Hematopoietic multipotent progenitor cell treated with erythropoietin and hydrocortisone succinate and interleukin-3 and kit ligand, for 15 days (in vitro differentiated cells): ENCODE results near the gene UBR3.
"Not testable (repeated sequence)": the region's sequence is repeated elsewhere in the genome, so short reads cannot be mapped to it uniquely, and the experiment has no call there.

Experiments used
- DNase-seq: peaks from one replicate; pipeline ENCODE4 v3.0.0-alpha.2; 2015; ENCODE audit warnings: low spot score

The UBR3 gene

DNA sequence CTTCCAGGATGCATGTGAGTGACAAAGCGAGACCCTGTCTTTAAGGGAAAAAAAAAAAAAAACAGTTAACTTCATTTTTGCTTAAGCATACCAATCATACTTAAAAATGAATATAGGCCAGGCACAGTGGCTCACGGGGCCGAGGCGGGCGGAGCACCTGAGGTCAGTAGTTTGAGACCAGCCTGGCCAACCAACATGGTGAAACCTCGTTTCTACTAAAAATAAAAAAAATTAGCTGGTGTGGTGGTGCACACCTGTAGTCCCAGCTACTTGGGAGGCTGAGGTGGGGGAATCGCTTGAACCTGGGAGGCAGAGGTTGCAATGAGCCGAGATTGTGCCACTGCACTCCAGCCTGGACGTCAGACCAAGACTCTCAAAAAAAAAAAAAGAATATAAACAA, 44.1 kb downstream of the UBR3 start:
- not testable (repeated sequence) for DNase-seq

DNA sequence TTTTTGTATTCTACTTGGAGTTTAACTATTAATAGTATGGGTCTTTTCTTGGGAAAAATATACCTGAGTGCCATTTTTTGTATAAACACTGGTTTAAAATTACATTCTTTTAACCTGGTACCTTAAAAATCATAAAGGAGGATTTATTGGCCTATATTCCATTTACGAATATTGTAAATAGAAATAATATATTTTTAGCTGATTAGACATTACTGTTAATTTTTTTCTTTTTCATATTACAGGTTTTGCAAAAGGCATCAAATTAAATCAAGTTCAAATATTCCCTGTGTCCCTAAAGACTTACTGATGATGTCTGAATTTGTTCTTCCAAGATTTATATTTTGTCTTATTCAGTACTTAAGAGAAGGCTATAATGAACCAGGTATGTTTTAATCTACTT, 44.7 kb downstream of the UBR3 start:
- DNase-seq, result no peak

GRCh38 chr2:169877398-169877797, 50.1 kb downstream of the UBR3 start:
- DNase-seq, result peak; percentile 62

GRCh38 chr2:169887120-169887519, 59.9 kb downstream of the UBR3 start:
- no peak for DNase-seq

DNA sequence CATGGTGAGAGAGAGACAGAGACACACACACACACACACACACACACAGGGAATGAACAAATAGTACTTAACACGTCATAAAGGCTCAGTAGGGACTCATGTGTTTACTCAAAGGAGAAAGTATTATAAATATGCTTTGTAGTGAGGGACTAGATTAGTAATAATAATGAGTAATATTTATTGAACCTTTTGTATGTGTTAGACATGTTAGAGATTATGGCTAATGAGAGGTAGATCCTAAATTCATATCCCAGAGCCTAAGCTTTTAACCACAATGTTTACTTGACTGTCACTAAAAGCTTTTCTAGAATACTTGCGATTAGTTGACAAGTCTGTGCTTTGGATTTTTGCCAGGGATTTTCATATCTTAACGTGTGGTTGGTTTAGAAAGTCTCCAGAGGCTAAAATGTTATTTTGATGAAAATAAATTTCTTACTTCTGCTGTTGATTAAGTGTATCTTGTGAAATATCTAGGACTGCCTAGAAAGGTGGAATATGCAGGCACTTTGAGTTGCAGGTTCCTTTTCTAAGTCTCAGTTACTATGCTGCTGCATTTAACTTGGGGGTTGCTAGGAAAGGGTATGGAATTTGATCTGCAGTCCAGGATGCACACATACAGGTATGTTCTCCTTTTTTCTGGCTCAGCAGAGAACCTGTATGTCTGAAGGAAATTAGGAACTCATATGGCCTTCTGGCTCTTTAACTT, 64.5 kb downstream of the UBR3 start:
- peak; percentile 64 for DNase-seq

DNA sequence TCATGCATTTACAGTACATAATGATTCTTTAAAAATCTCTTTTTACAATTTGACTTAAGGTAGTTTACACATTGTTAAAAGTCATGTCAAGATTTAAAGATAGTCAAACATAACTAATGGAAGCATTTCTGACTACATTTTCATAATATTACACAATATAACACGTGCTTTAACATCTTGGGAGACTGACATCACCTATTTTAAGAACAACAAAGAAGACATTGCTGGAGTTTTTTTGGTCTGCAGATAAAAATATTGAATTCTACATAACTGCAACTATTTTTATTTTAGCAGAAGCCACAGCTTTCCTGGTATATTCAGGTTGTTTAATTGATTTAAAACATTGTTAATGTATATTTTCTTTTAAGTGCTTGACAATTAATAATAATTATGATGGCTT, 65.7 kb downstream of the UBR3 start:
- no peak for DNase-seq

DNA sequence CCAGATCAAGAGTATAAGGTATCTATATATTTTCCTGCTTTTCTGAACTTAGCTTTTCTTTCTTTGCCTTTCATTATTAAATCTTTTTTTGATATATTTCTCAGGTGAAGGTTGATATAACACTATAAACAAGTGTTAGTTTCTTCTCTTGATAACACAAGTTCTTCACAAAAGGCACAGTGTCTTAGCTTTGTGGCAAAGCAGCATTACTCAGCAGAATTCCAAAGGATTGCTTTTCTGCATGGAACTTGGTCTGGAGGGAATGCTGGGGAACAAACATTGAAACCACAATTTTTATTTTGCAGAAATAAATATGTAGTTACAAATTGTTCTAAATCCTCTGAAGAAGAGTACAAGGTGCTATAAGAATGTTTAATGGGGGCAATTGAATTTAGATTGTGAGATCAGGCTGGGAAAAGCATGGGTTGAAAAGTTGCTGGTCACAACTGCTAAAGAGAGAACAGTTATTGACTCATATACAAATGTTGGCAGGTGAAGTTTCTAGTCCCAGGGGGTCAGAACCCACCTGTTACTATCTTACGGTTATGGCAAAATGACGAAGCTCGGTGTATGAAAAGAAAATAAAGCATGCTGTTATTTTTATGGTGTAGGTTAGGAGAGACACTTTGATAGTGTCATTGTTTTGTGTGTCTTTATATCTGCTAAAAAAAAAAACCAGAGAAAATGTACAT, 68.2 kb downstream of the UBR3 start:
- DNase-seq, result no peak

DNA sequence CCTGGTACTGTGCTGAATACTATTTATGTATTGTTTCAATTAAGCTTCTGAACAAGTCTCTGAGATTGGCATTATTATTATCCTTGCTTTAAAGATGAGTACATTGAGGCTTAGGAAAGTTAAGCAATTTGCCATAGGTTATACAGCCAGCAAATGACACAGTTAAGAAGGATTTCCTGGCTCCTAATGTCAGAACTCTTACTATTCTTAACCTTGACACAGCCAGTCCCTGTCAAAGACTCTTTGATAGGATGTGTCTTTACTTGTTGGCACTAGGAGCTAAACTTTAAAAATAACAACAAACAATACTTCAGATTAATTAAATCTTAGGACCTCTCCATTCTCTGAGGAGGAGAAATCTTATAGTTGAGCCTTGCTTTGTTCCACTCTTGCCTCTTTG, 70.6 kb downstream of the UBR3 start:
- DNase-seq, result no peak

DNA sequence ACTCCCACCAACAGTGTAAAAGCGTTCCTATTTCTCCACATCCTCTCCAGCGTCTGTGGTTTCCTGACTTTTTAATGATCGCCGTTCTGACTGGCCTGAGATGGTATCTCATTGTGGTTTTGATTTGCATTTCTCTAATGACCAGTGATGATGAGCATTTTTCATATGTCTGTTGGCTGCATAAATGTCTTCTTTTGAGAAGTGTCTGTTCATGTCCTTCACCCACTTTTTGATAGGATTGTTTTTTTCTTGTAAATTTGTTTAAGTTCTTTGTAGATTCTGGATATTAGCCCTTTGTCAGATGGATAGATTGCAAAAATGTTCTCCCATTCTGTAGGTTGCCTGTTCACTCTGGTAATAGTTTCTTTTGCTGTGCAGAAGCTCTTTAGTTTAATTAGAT, 72.8 kb downstream of the UBR3 start:
- not testable (repeated sequence) for DNase-seq

DNA sequence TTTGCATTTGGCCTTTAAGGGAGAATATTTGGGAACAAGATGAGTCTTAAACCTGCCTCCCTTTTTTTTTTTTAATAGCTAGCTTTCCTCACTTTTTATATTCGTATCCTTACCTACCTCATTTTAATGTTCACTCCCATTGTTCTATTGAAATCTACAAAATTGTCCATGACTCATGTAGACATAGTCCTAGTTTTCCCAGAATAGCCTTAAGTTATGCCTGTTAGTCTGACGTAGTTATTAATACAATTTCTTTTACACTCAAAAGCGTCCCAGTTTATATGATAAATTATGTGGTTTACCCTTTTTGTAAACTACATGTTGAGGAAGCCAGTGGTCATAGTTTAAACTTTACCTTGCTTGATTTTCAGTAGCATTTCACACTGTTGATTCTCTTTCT, 73.4 kb downstream of the UBR3 start:
- no peak for DNase-seq

DNA sequence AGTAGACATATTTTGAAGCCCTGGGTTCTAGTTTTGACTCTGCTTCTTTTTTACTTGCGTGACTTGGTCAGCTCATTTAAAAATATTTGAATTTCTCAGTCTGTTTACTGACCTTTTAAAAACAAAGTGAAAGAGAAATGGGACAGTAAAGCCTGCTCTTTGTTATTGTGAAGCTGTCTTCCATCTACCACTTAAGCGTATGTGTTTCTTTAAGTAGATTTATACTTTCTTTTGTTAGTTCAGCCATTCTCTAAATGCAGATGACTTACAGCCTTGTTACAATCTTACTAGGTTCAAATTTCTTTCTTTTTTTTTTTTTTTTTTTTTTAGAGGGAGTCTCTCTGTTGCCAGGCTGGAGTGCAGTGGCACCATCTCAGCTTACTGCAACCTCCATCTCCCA, 79.5 kb downstream of the UBR3 start:
- no peak for DNase-seq

- DNase-seq, result no peak
Observed at GRCh38 chr2:169909376-169909775, 82.1 kb downstream of the UBR3 start.

- DNase-seq, result no peak
Observed at GRCh38 chr2:169910109-169910799, 83.0 kb downstream of the UBR3 start.

- DNase-seq, result no peak
Observed at GRCh38 chr2:169911119-169911518, 83.9 kb downstream of the UBR3 start.

GRCh38 chr2:169916623-169917022, 89.4 kb downstream of the UBR3 start:
- no peak for DNase-seq

DNA sequence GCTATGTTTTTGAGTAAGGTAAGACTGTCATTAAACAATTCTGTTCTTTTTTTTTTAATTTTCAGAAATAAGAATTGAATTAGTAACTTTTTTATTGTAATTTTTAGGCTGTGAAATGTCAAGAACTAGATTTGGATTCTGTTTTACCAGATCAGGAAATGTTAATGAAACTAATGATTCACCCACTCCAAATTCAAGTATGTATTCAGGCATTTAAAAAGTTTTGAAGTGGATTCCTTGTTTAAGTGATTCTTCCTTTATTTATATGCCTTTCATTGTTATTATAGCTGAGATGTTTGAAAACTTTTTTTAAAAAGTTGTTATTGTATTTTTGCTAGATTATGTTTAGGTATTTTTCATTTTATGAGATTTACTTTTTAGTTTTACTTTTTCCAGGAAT, 96.7 kb downstream of the UBR3 start:
- no peak for DNase-seq

DNA sequence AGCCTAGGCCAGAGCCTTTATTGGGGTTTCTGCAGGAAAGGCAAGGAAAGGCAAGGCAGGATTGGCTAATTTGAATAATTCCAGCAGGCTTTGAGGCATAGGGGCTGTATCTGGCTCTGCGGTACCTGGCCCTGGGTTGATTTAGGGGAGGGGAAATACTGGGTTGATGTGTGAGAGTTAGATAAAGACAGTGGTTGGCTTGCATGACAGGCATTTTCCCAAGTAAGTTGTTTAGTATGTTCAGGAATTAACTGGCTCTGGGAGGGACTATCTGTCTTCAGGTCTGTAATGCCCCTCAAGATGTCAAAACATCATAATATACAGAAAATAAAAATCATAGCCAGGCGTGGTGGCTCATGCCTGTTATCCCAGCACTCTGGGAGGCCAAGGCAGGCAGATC, 98.7 kb downstream of the UBR3 start:
- DNase-seq, result peak; percentile 11

GRCh38 chr2:169928463-169928864, 101.2 kb downstream of the UBR3 start:
- peak; percentile 77 for DNase-seq

GRCh38 chr2:169933124-169933711, 106.0 kb downstream of the UBR3 start:
- peak; percentile 74 for DNase-seq

DNA sequence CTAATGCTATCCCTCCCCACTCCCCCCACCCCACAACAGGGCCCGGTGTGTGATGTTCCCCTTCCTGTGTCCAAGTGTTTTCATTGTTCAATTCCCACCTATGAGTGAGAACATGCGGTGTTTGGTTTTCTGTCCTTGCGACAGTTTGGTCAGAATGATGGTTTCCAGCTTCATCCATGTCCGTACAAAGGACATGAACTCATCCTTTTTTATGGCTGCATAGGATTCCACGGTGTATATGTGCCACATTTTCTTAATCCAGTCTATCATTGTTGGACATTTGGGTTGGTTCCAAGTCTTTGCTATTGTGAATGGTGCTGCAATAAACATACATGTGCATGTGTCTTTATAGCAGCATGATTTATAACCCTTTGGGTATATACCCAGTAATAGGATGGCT, 109.4 kb downstream of the UBR3 start:
- not testable (repeated sequence) for DNase-seq

DNA sequence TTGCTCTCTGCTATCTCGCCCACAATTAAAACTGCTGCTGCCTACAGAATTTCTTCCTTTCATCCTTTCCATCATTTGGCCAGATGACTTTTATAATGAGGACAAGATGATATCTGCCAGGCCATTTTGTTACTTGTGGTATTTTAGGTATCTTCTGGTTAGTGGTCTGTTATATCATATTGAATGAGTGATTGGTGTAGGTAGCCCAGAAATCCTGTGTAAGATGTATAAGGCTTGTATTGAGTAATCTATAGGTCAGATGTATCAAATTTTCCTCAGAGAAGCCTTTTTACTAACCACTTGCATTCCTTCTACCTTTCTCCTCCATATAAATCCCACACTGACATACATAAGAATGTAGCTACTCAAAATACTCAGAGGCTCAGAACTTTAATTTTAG, 118.3 kb downstream of the UBR3 start:
- DNase-seq, result no peak

- DNase-seq, result no peak
Observed at GRCh38 chr2:169946092-169946491, 118.8 kb downstream of the UBR3 start.

- DNase-seq, result no peak
Observed at GRCh38 chr2:169946546-169946945, 119.3 kb downstream of the UBR3 start.
